ENCODE data around the gene TEX36.

TEX36 gene

DNA sequence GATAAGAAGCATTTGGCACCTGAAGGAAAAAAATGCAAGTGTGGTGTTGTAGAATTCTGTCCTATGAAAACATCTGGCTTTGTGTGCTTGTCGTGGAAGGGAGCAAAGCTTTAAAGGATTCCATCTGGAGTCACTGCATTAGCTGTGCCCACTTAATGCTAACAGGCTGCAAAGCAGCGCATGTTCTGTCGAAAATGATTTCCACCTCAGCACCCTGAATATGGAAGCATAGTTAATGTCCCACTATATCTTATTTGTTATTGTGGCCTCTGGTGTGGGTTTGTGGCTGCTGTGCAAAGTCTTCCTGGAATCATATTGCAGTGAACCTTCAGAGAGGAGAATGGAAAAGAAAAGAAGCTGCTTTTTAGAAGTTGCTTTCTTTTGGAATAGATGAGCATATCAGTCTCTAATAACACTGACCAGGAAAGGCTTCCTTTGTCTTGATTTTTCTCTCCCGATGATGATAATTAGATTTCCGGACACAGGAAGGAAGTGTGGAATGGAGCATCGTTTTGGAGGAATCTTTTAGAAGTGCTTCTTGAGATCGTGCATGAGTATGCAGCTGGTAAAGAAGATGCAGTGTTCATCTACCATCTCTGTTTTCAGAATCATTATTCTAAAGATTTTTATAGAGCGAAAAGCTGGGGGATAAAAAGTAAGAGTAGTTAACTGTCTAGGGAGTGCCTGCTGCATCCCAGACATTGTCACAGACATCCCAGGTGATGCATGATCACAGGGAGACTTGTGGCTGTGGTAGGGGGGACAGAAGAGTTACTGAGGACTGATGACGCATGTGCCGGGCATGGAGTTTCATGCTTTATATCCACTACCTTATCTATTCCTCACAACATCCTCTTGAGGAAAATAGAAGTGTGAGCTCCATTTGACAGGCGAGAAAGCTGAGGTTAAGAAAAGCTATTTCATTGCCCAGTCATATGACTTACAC lies 54.6 kb downstream of the TEX36 start:
- Histone ChIP-seq H3K79me2 (no peaks in the 10 kb centered on the region), H3K27me3 (ENCODE audit: control insufficient read depth, insufficient read depth, low read length) (no peaks in the 10 kb centered on the region), H3K9ac (no peak overlapping the region), H3K4me3 (ENCODE audit: low read depth, low read length) (no peak overlapping the region), H3K36me3 (ENCODE audit: control insufficient read depth, insufficient read depth, low read length) (no peaks in the 10 kb centered on the region), H3K4me1 (no peaks in the 10 kb centered on the region), H3K9me3 (ENCODE audit: control insufficient read depth, low read length) (no peaks in the 10 kb centered on the region), H3K4me2 (ENCODE audit: low read length) (no peak overlapping the region), H2AFZ (no peak overlapping the region), H3K27ac (no peak overlapping the region)
- TF ChIP-seq, protein P1, sequence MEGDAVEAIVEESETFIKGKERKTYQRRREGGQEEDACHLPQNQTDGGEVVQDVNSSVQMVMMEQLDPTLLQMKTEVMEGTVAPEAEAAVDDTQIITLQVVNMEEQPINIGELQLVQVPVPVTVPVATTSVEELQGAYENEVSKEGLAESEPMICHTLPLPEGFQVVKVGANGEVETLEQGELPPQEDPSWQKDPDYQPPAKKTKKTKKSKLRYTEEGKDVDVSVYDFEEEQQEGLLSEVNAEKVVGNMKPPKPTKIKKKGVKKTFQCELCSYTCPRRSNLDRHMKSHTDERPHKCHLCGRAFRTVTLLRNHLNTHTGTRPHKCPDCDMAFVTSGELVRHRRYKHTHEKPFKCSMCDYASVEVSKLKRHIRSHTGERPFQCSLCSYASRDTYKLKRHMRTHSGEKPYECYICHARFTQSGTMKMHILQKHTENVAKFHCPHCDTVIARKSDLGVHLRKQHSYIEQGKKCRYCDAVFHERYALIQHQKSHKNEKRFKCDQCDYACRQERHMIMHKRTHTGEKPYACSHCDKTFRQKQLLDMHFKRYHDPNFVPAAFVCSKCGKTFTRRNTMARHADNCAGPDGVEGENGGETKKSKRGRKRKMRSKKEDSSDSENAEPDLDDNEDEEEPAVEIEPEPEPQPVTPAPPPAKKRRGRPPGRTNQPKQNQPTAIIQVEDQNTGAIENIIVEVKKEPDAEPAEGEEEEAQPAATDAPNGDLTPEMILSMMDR (IDR thresholded peaks at IDR 0.05) = no peak

DNA sequence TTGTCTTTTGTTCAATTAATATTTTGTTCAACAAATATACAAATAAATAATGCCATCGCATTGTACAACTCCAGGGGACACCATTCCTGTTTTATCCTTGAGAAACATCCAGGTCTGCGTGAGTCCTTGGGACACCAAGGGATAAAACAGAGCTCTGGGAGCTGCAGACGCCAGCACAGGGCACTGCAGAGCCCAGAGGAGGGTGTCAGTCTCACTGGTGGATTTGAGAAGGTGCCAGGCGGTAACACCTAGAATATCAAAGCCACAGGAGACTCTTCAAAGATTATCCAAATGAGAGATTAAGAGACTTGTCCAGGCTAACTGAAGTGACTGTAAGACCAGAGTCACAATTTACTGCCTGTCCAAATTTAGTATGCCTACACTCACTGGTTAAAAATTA lies 55.3 kb downstream of the TEX36 start:
- no peaks in the 10 kb centered on the region for H3K9me3 ChIP-seq (ENCODE audit: control insufficient read depth, low read length)
- H3K4me2 ChIP-seq (ENCODE audit: low read length) = no peak overlapping the region
- H2AFZ ChIP-seq = no peak overlapping the region
- no peaks in the 10 kb centered on the region for H3K4me1 ChIP-seq
- H3K27me3 ChIP-seq (ENCODE audit: control insufficient read depth, insufficient read depth, low read length) = no peaks in the 10 kb centered on the region
- H3K9ac ChIP-seq = no peak overlapping the region
- no peaks in the 10 kb centered on the region for H3K36me3 ChIP-seq (ENCODE audit: control insufficient read depth, insufficient read depth, low read length)
- H3K27ac ChIP-seq = no peak overlapping the region
- H3K4me3 ChIP-seq (ENCODE audit: low read depth, low read length) = no peak overlapping the region
- TF ChIP-seq, protein P1 (IDR thresholded peaks at IDR 0.05) = no peak
- H3K79me2 ChIP-seq = no peaks in the 10 kb centered on the region

- no peaks in the 10 kb centered on the region for H3K79me2 ChIP-seq
- TF ChIP-seq, protein P1 (IDR thresholded peaks at IDR 0.05) = no peak
- no peaks in the 10 kb centered on the region for H3K9me3 ChIP-seq (ENCODE audit: control insufficient read depth, low read length)
- no peak overlapping the region for H2AFZ ChIP-seq
- no peaks in the 10 kb centered on the region for H3K36me3 ChIP-seq (ENCODE audit: control insufficient read depth, insufficient read depth, low read length)
- H3K27me3 ChIP-seq (ENCODE audit: control insufficient read depth, insufficient read depth, low read length) = no peaks in the 10 kb centered on the region
- no peak overlapping the region for H3K4me2 ChIP-seq (ENCODE audit: low read length)
- H3K9ac ChIP-seq = no peak overlapping the region
- H3K4me1 ChIP-seq = no peaks in the 10 kb centered on the region
- no peak overlapping the region for H3K4me3 ChIP-seq (ENCODE audit: low read depth, low read length)
- H3K27ac ChIP-seq = no peak overlapping the region
These were observed 56.3 kb downstream of the TEX36 start for GRCh38 chr10:125626671-125627070.

- TF ChIP-seq, protein P1 (IDR thresholded peaks at IDR 0.05) = no peak
- Histone ChIP-seq H3K27ac (no peak overlapping the region), H3K79me2 (no peaks in the 10 kb centered on the region), H3K4me3 (ENCODE audit: low read depth, low read length) (no peak overlapping the region), H3K27me3 (ENCODE audit: control insufficient read depth, insufficient read depth, low read length) (no peaks in the 10 kb centered on the region), H3K9ac (no peak overlapping the region), H2AFZ (no peak overlapping the region), H3K36me3 (ENCODE audit: control insufficient read depth, insufficient read depth, low read length) (no peaks in the 10 kb centered on the region), H3K9me3 (ENCODE audit: control insufficient read depth, low read length) (no peaks in the 10 kb centered on the region), H3K4me2 (ENCODE audit: low read length) (no peak overlapping the region), H3K4me1 (no peaks in the 10 kb centered on the region)
These were observed 57.4 kb downstream of the TEX36 start for GRCh38 chr10:125625586-125625985.

- no peaks in the 10 kb centered on the region for H3K9me3 ChIP-seq (ENCODE audit: control insufficient read depth, low read length)
- no peak overlapping the region for H3K9ac ChIP-seq
- H3K27ac ChIP-seq = no peak overlapping the region
- no peaks in the 10 kb centered on the region for H3K27me3 ChIP-seq (ENCODE audit: control insufficient read depth, insufficient read depth, low read length)
- no peak overlapping the region for H3K4me2 ChIP-seq (ENCODE audit: low read length)
- no peaks in the 10 kb centered on the region for H3K4me1 ChIP-seq
- TF ChIP-seq, protein P1 (IDR thresholded peaks at IDR 0.05) = no peak
- no peaks in the 10 kb centered on the region for H3K79me2 ChIP-seq
- no peak overlapping the region for H3K4me3 ChIP-seq (ENCODE audit: low read depth, low read length)
- no peaks in the 10 kb centered on the region for H3K36me3 ChIP-seq (ENCODE audit: control insufficient read depth, insufficient read depth, low read length)
- no peak overlapping the region for H2AFZ ChIP-seq
These were observed 58.2 kb downstream of the TEX36 start for GRCh38 chr10:125624800-125625199.
